NB4 (cell line): ENCODE measurements around the gene KIF21A.

Experiments
- CTCF ChIP-seq: IDR thresholded peaks from one replicate; pipeline ENCODE4 v1.5.1; 2012; ENCODE audit warnings: low read depth, low read length
- MYC ChIP-seq: IDR thresholded peaks from 2 replicates; pipeline ENCODE4 v1.6.1; 2011; ENCODE audit warnings: low read depth, low read length
- POLR2A ChIP-seq: IDR thresholded peaks from 2 replicates; pipeline ENCODE4 v1.6.1; 2011; ENCODE audit warnings: mild to moderate bottlenecking; ENCODE audit not compliant: insufficient read length; ENCODE audit errors: extremely low read depth
- TF ChIP-seq, protein P1 (sequence below): IDR thresholded peaks from 2 replicates; pipeline ENCODE4 v1.6.1; 2011; ENCODE audit warnings: low read depth, low read length

DNA sequence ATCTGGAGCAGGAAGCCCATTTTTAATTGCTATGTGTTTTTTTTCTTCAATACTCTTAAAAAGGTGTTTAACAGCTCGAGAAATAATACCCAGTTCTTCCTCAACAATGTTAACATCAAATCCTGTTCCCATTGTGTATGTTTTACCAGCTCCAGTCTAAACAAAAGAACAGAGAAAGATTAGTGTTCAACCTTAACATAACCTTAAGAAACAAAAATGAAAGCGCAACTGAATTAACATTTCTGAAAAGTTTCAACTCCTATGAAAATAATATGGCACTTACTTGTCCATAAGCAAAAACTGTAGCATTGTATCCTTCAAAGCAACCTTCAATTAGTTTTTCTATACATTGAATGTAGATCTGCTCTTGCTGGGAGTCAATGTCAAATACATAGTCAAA is 73.2 kb downstream of the KIF21A start:
- TF ChIP-seq CTCF, result no peak
- no peak for TF ChIP-seq POLR2A
- TF ChIP-seq MYC, result no peak
- TF ChIP-seq, protein P1, sequence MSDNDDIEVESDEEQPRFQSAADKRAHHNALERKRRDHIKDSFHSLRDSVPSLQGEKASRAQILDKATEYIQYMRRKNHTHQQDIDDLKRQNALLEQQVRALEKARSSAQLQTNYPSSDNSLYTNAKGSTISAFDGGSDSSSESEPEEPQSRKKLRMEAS, result no peak
